ACC112 (cell line): ENCODE measurements around the gene MAPK1IP1L.

ENCODE experiments used
- H2AFZ ChIP-seq: fragments of 200-600 bp; sonication (generic); one replicate; pipeline ENCODE4 v1.6.0; 2017; ENCODE audit warnings: antibody characterized with exemption, low read length; ENCODE audit not compliant: unreplicated experiment
- H3K27ac ChIP-seq: fragments of 200-600 bp; sonication (generic); 2 replicates; pipeline ENCODE4 v1.5.1; 2014; ENCODE audit warnings: low read depth, mild to moderate bottlenecking, antibody characterized with exemption, low read length, moderate library complexity
- H3K27me3 ChIP-seq: fragments of 200-600 bp; sonication (generic); 2 replicates; pipeline ENCODE4 v1.6.1; 2014; ENCODE audit warnings: mild to moderate bottlenecking, antibody characterized with exemption, low read length, moderate library complexity, mixed read lengths; ENCODE audit not compliant: insufficient read depth
- H3K36me3 ChIP-seq: fragments of 200-600 bp; sonication (generic); 2 replicates; pipeline ENCODE4 v1.6.1; 2016; ENCODE audit warnings: mild to moderate bottlenecking, antibody characterized with exemption, low read length, moderate library complexity, mixed read lengths; ENCODE audit not compliant: insufficient read depth
- H3K4me1 ChIP-seq: fragments of 200-600 bp; sonication (generic); one replicate; pipeline ENCODE4 v1.6.1; 2016; ENCODE audit warnings: low read length, mixed read lengths; ENCODE audit not compliant: insufficient read depth, unreplicated experiment, control insufficient read depth
- H3K4me3 ChIP-seq: fragments of 200-600 bp; sonication (generic); 2 replicates; pipeline ENCODE4 v1.5.1; 2014; ENCODE audit warnings: mild to moderate bottlenecking, low read depth, low read length
- H3K79me2 ChIP-seq: fragments of 200-600 bp; sonication (generic); one replicate; pipeline ENCODE4 v1.6.0; 2016; ENCODE audit warnings: low read length; ENCODE audit not compliant: control insufficient read depth, unreplicated experiment, insufficient read depth

The MAPK1IP1L gene

DNA sequence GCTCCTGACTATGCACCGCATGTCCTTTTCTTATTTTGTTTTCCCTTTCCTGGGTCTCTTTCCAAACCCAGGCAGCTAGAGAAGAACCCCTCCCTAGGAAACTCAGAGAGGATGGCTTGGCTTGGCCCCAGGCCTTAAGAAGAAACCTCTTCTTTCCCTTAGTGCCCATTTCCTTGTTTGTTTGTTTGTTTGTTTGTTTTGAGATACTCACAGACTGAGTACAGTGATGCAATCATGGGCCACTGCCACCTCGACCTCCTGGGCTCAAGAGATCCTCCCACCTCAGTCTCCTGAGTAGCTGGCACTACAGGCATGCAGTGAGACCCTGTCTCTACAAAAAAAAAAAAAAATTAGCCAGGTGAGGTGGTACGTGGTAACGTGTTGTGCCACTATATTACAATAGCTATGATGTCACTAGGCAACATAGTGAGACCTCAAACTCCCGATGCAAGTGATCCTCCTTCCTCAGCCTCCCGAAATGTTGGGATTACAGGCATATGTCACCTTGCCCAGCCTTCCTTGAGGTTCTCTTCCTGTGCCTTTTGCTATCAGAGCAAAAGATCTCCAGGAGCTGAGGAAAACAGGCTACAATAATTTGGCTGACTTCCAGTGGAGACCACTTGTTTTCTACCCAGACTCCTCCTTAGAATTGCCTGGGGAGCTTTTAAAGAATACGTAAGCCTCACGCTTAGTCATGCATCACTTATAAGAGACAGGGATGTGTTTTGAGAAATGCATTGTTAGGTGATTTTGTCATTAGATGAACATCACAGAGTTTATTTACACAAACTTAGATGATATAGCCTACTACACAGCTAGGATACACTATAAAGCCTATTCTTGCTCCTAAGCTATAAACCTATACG is 43.1 kb downstream of the MAPK1IP1L start:
- Histone ChIP-seq H2AFZ (no peak overlapping the region), H3K27ac (no peak overlapping the region), H3K4me1 (peaks cover 10% of the 10 kb centered on the region), H3K4me3 (no peak overlapping the region), H3K36me3 (no peaks in the 10 kb centered on the region), H3K79me2 (no peaks in the 10 kb centered on the region), H3K27me3 (no peaks in the 10 kb centered on the region)

DNA sequence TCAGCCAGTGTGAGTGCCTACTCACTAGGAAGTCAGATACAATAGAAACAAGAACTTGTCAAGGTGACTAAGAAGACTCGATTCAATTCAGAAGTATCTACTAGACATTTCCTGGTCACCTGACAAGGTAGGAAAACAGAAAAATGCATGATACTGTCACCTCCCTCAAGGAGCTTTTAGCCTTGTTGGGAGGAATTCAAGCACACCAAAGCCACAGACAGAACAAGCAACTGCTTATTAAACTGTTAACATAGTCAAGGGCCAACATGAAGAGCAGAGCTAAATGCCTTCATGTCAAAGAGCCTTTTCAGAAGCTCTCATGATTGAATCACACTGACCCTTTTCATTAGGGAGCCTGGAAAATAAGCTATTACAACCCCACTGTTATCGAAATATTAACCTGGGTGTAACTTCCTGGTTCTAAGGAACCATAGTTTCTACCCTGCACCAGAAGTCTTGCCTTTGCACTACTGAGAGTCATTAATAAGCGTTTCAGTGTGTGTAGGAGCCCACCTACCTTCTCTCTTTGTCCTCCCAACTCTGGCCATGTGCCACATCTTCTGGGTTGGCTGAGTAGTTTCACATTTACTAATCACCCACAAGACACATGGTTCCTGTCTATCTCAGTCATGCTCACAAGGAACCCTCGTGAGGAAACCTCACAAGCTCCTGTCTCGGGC is 46.6 kb downstream of the MAPK1IP1L start:
- no peaks in the 10 kb centered on the region for H3K79me2 ChIP-seq
- H3K27ac ChIP-seq, result no peak overlapping the region
- H2AFZ ChIP-seq, result no peak overlapping the region
- H3K4me1 ChIP-seq, result peaks cover 32% of the 10 kb centered on the region
- H3K36me3 ChIP-seq, result no peaks in the 10 kb centered on the region
- no peaks in the 10 kb centered on the region for H3K27me3 ChIP-seq
- H3K4me3 ChIP-seq, result no peak overlapping the region

GRCh38 chr14:55098561-55098898 is 47.1 kb downstream of the MAPK1IP1L start:
- no peak overlapping the region for H3K4me3 ChIP-seq
- H3K4me1 ChIP-seq, result peaks cover 37% of the 10 kb centered on the region
- H3K27ac ChIP-seq, result no peak overlapping the region
- no peaks in the 10 kb centered on the region for H3K79me2 ChIP-seq
- H3K27me3 ChIP-seq, result no peaks in the 10 kb centered on the region
- H3K36me3 ChIP-seq, result no peaks in the 10 kb centered on the region
- H2AFZ ChIP-seq, result no peak overlapping the region

- Histone ChIP-seq H3K27ac (no peak overlapping the region), H3K36me3 (peaks cover 3% of the 10 kb centered on the region; the same call in 1 of the 2 replicates), H3K4me3 (no peak overlapping the region), H3K27me3 (no peaks in the 10 kb centered on the region), H2AFZ (no peak overlapping the region), H3K4me1 (peaks cover 39% of the 10 kb centered on the region), H3K79me2 (no peaks in the 10 kb centered on the region)
Measured at GRCh38 chr14:55099756-55100155, 48.3 kb downstream of the MAPK1IP1L start.

GRCh38 chr14:55101698-55102097 is 50.3 kb downstream of the MAPK1IP1L start:
- Histone ChIP-seq H3K79me2 (no peaks in the 10 kb centered on the region), H3K27ac (peak overlapping the region; percentile 99), H3K4me1 (peaks cover 42% of the 10 kb centered on the region), H3K27me3 (no peaks in the 10 kb centered on the region), H3K4me3 (peak overlapping the region; percentile 70; the same call in 1 of the 2 replicates), H2AFZ (no peak overlapping the region), H3K36me3 (peaks cover 3% of the 10 kb centered on the region; the same call in 1 of the 2 replicates)

DNA sequence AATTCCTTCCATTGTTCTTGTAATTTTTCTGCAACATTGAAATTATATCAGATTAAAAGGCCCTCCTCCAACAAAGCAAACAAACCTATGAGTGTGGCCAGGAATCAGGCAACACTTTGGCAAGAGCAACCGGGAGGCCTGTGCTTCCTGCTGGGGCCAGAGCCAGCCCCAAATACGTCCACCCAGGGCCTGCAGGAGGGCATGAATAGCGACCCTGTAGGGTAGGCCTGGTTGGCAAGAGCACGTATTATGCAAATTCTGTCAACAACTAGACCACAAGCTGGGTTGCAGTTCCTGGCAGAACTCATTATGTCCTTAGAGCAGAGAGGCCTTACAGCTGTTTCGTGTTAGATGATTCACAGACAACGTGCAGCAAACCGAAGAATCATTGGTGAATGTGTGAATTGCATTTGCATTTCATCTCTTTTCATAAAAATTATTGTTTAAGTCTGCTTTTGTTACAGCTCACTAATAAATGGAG is 50.7 kb downstream of the MAPK1IP1L start:
- peak overlapping the region; percentile 92 for H2AFZ ChIP-seq

DNA sequence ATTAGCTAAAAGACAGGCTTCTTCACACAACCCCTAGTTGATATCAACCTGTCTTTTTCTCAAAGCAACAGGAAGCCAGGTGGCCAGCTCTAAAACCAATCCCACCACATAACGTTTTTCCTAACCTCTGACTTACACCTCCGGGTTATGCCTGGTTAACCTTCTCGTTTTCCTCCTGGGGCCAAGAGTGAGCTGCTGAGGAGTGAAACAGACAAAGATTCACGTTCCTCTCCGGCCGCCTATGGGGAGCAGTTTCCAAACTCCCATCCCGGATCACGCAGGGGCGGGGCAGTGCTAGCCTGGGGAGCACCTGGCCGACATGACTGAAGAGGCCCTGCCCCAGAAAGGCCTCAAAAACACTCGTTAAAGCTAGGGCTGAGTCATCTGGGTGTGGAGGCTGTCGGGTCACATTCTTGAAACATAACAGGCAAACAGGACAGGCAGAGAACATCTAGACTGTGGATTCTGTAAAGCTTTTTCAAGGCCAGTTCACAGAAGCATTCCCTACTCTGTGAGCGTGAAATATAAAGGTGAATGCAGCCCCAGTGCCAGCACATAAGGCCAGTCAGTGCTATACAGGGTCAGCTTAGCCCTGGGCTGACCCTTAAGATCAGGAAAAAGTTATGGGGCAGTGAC is 51.7 kb downstream of the MAPK1IP1L start:
- Histone ChIP-seq H3K4me3 (peak overlapping the region; percentile 70), H3K36me3 (peaks cover 3% of the 10 kb centered on the region; the same call in 1 of the 2 replicates), H3K4me1 (peaks cover 53% of the 10 kb centered on the region), H2AFZ (peak overlapping the region; percentile 92), H3K79me2 (no peaks in the 10 kb centered on the region), H3K27ac (peak overlapping the region; percentile 99), H3K27me3 (no peaks in the 10 kb centered on the region)

More for the DNA sequence above, 50.7 kb downstream of the MAPK1IP1L start:
- Histone ChIP-seq H3K27me3 (no peaks in the 10 kb centered on the region), H3K4me1 (peaks cover 46% of the 10 kb centered on the region), H3K4me3 (peak overlapping the region; percentile 70), H3K79me2 (no peaks in the 10 kb centered on the region), H3K36me3 (peaks cover 3% of the 10 kb centered on the region; the same call in 1 of the 2 replicates), H3K27ac (peak overlapping the region; percentile 99)

- Histone ChIP-seq H3K27ac (peak overlapping the region; percentile 99), H3K36me3 (peaks cover 3% of the 10 kb centered on the region; the same call in 1 of the 2 replicates), H3K4me3 (0 out of 2 replicates have a peak overlapping the region, but pooled peaks have one; percentile 70), H3K27me3 (no peaks in the 10 kb centered on the region), H3K79me2 (no peaks in the 10 kb centered on the region), H2AFZ (no peak overlapping the region), H3K4me1 (peaks cover 62% of the 10 kb centered on the region)
Measured at GRCh38 chr14:55103971-55104954, 52.8 kb downstream of the MAPK1IP1L start.

DNA sequence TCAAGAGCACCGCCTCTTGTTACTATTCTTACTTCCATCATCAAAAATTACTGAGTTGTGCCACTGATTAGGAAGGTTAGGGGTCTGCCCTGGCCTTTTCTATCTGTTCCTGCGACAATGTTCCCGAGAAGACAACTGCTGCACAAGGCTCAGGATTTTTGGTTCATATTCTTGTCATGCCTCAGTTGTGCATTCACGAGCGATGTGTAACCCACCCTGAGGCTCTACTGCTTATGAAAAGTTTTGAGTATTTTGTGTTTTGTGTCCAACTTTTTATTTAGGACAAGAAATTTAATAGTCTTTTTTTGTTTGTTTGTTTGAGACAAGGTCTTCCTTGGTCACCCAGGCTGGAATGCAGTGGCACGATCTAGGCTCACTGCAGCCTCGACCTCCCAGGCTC is 54.5 kb downstream of the MAPK1IP1L start:
- H3K4me3 ChIP-seq, result no peak overlapping the region
- peaks cover 3% of the 10 kb centered on the region; the same call in 1 of the 2 replicates for H3K36me3 ChIP-seq
- H3K4me1 ChIP-seq, result peaks cover 59% of the 10 kb centered on the region
- no peak overlapping the region for H2AFZ ChIP-seq
- peak overlapping the region; percentile 99; the same call in 1 of the 2 replicates for H3K27ac ChIP-seq
- H3K27me3 ChIP-seq, result no peaks in the 10 kb centered on the region
- H3K79me2 ChIP-seq, result no peaks in the 10 kb centered on the region
